HepG2 (cell line): Measurements from ENCODE around the gene FCN3. TPM values are rescaled to one million over a fixed set of nuclear protein-coding genes. Genes with fewer than 3 reads are reported as not detected.
A peak's percentile ranks its signal among the peaks of the same experiment; 100 is the strongest.

ENCODE experiments used
- ATAD3A ChIP-seq: sonication (generic); formaldehyde crosslinking; IDR thresholded peaks from 2 replicates; pipeline ENCODE4 v1.4.0; 2020; ENCODE audit warnings: missing genetic modification reagents
- ATF6 ChIP-seq: sonication (generic); formaldehyde crosslinking; conservative IDR thresholded peaks from 2 replicates; pipeline ENCODE4 v1.4.0; 2020; ENCODE audit warnings: missing genetic modification reagents
- EED ChIP-seq: sonication (generic); formaldehyde crosslinking; IDR thresholded peaks from 2 replicates; pipeline ENCODE4 v1.5.0; 2020; ENCODE audit warnings: mild to moderate bottlenecking, missing genetic modification reagents
- FOSL1 ChIP-seq: sonication (generic); formaldehyde crosslinking; IDR thresholded peaks from 2 replicates; pipeline ENCODE4 v1.9.0; 2021; ENCODE audit warnings: missing genetic modification reagents, borderline replicate concordance
- FOXC1 ChIP-seq: sonication (generic); formaldehyde crosslinking; IDR thresholded peaks from 2 replicates; pipeline ENCODE4 v1.8.0; 2022; ENCODE audit warnings: mild to moderate bottlenecking, missing genetic modification reagents, borderline replicate concordance
- MIXL1 ChIP-seq: IDR thresholded peaks from 2 replicates; pipeline ENCODE4 v1.6.1; 2016
- NONO ChIP-seq, 2 experiments: fragments of 450-650 bp in 1 of 2; sonication (generic) in 1 of 2; formaldehyde crosslinking in 1 of 2; IDR thresholded peaks in 1 of 2; conservative IDR thresholded peaks in 1 of 2; 2 replicates each; pipeline versions ENCODE4 v1.6.1 to v1.8.0; 2017 to 2022; ENCODE audit warnings: mild to moderate bottlenecking in 1 of 2, missing genetic modification reagents in 1 of 2, moderate library complexity in 1 of 2
- TFAP4 ChIP-seq: sonication (generic); IDR thresholded peaks from 2 replicates; pipeline ENCODE4 v1.6.1; 2016; ENCODE audit warnings: low read depth, borderline replicate concordance
- THAP8 ChIP-seq: sonication (generic); formaldehyde crosslinking; IDR thresholded peaks from 2 replicates; pipeline ENCODE4 v1.5.1; 2020; ENCODE audit warnings: missing genetic modification reagents, mild to moderate bottlenecking, borderline replicate concordance
- USF2 ChIP-seq, 2 experiments: sonication (generic) in 1 of 2; formaldehyde crosslinking in 1 of 2; IDR thresholded peaks; 2 replicates each; pipeline versions ENCODE4 v1.5.1 to v1.6.1; 2011 to 2020; ENCODE audit warnings: borderline replicate concordance in 1 of 2, low read depth in 1 of 2, low read length in 1 of 2, mild to moderate bottlenecking in 1 of 2, missing genetic modification reagents in 1 of 2, moderate library complexity in 1 of 2
- ZFP36 ChIP-seq: fragments of 150-350 bp; IDR thresholded peaks from 2 replicates; pipeline ENCODE4 v1.6.1; 2018; ENCODE audit warnings: borderline replicate concordance, low read length, low read depth; ENCODE audit not compliant: partially characterized antibody
- ZNF275 ChIP-seq: sonication (generic); formaldehyde crosslinking; IDR thresholded peaks from 2 replicates; pipeline ENCODE4 v1.8.0; 2022; ENCODE audit warnings: missing genetic modification reagents, mild to moderate bottlenecking, inconsistent platforms, borderline replicate concordance
- ZNF276 ChIP-seq: sonication (generic); formaldehyde crosslinking; IDR thresholded peaks from 2 replicates; pipeline ENCODE4 v1.4.0; 2020; ENCODE audit warnings: mild to moderate bottlenecking, low read depth, missing genetic modification reagents
- ZNF326 ChIP-seq: sonication (generic); formaldehyde crosslinking; IDR thresholded peaks from 2 replicates; pipeline ENCODE4 v1.4.0; 2020; ENCODE audit warnings: missing genetic modification reagents, borderline replicate concordance
- ZNF431 ChIP-seq: sonication (generic); formaldehyde crosslinking; IDR thresholded peaks from 2 replicates; pipeline ENCODE4 v1.9.0; 2022; ENCODE audit warnings: missing genetic modification reagents, low read depth, mild to moderate bottlenecking, borderline replicate concordance
- ZNF530 ChIP-seq: sonication (generic); formaldehyde crosslinking; IDR thresholded peaks from 2 replicates; pipeline ENCODE4 v1.5.0; 2020; ENCODE audit warnings: low read depth, mild to moderate bottlenecking, missing genetic modification reagents
- ZNF550 ChIP-seq: sonication (generic); formaldehyde crosslinking; IDR thresholded peaks from 2 replicates; pipeline ENCODE4 v1.4.0; 2020; ENCODE audit warnings: mild to moderate bottlenecking, missing genetic modification reagents, borderline replicate concordance
- ZNF589 ChIP-seq: sonication (generic); formaldehyde crosslinking; conservative IDR thresholded peaks from 2 replicates; pipeline ENCODE4 v1.8.0; 2022; ENCODE audit warnings: mild to moderate bottlenecking, moderate library complexity, missing genetic modification reagents
- ZNF709 ChIP-seq: sonication (generic); formaldehyde crosslinking; IDR thresholded peaks from 2 replicates; pipeline ENCODE4 v1.5.0; 2020; ENCODE audit warnings: mild to moderate bottlenecking, missing genetic modification reagents
- polyA plus RNA-seq, 8 experiments: library from polyadenylated mRNA; depleted of rRNA in 3 of 8; stranded (reverse) in 7 of 8; unstranded in 1 of 8; fragments of >200 nt; fragmentation: Illumina TruSeq in 4 of 8; extraction: Trizol in 4 of 8; gene quantifications; 2 replicates each; pipeline versions ENCODE4 v1.2.1 to v1.2.3, GENCODE V29; 2011 to 2016; ENCODE audit warnings: low read depth in 4 of 8, missing spikeins in 1 of 8, mixed read lengths in 1 of 8; ENCODE audit not compliant: insufficient read depth in 1 of 8
- total RNA-seq, 5 experiments: library from RNA; depleted of rRNA; stranded (reverse); fragments of >200 nt; fragmentation: Illumina TruSeq; extraction: Trizol; gene quantifications; 2 replicates each; pipeline ENCODE4 v1.2.3, GENCODE V29; 2016; ENCODE audit warnings: low read depth in 1 of 5

The FCN3 gene
- total and polyA plus RNA-seq, 2 of the 13 experiments (the other 11 are each of a cell fraction or from before 2014, with no cell fraction given): not detected

GRCh38 chr1:27416387-27417111 lies 41.9 kb upstream of the FCN3 start (continued):
- TF ChIP-seq ZNF530 (CRISPR knock-in tag): no peak
- no peak for TF ChIP-seq THAP8 (CRISPR knock-in tag)
- no peak for TF ChIP-seq ZNF709 (CRISPR knock-in tag)
- TF ChIP-seq ZNF431 (CRISPR knock-in tag): no peak
- TF ChIP-seq EED (CRISPR knock-in tag): no peak
- no peak for TF ChIP-seq FOXC1 (CRISPR knock-in tag)
- TF ChIP-seq ZNF326: no peak
- TF ChIP-seq ZFP36: no peak
- no peak for TF ChIP-seq ZNF550
- TF ChIP-seq TFAP4: peak; percentile 62; the same call in 1 of the 2 replicates
- no peak for TF ChIP-seq ZNF276 (CRISPR knock-in tag)
- TF ChIP-seq FOSL1 (CRISPR knock-in tag): no peak
- TF ChIP-seq NONO (IDR thresholded peaks at IDR 0.05): no peak
- TF ChIP-seq NONO (CRISPR knock-in tag; conservative IDR thresholded peaks at IDR 0.05): no peak
- no peak for TF ChIP-seq ATF6 (CRISPR knock-in tag)
- TF ChIP-seq ZNF275 (CRISPR knock-in tag): no peak
- 0 out of 2 replicates have a peak, but pooled peaks have one; percentile 41 for TF ChIP-seq MIXL1 (CRISPR knock-in tag)
- no peak for TF ChIP-seq ATAD3A
- TF ChIP-seq USF2 (IDR thresholded peaks at IDR 0.05; ENCODE audit: low read depth, low read length): no peak
- TF ChIP-seq USF2 (CRISPR knock-in tag; IDR thresholded peaks at IDR 0.05; ENCODE audit: borderline replicate concordance): no peak
- TF ChIP-seq ZNF589 (CRISPR knock-in tag): no peak
